Measurements from ENCODE around the gene FCER2. TPM values are rescaled to one million over a fixed set of nuclear protein-coding genes. Genes with fewer than 3 reads are reported as not detected.

FCER2 gene
- total and polyA plus RNA-seq, 2 of the 13 experiments (the other 11 are each of a cell fraction or from before 2014, with no cell fraction given), result not detected

DNA sequence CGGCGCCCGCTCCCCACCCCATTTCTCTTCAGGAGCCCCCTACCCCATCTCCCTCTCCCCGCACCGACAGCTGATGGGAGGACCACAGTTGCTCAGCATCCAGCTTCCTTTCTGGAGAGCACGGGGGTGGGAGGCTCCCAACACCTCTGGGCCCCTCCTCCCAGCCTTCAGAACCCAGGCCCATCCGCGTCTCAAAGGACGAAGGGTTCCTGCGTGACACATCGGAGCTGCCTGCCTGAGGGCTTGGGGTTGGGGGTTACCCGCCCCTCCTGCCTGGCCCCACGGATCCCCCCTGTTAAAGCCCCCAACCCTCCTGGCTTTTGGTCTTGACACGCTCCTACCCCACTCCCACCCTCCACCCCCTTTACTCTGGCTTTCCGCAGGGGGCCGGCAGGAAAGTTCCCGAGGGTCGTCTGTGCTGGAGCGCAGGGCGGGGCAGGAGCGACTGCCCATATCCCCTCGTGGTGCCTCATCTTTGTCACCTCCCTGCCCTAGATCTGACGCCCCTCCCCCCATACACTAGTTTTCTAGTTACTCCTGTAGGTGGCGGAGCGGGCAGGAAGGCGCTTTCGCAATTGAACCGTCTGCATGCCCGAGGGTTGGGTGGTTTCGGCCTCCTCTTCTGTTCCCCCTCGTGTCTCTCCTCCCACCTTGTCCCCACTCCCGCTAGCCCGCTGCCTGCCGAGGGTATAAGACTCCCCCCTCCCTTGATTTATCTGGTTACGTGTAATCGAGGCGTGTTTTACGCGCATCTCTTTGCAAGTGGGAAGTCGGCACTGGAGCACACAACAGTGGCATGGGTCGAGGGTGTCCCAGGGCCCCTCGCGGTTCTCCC, 20.4 kb downstream of the FCER2 start (continued):
- TF ChIP-seq, protein P1, sequence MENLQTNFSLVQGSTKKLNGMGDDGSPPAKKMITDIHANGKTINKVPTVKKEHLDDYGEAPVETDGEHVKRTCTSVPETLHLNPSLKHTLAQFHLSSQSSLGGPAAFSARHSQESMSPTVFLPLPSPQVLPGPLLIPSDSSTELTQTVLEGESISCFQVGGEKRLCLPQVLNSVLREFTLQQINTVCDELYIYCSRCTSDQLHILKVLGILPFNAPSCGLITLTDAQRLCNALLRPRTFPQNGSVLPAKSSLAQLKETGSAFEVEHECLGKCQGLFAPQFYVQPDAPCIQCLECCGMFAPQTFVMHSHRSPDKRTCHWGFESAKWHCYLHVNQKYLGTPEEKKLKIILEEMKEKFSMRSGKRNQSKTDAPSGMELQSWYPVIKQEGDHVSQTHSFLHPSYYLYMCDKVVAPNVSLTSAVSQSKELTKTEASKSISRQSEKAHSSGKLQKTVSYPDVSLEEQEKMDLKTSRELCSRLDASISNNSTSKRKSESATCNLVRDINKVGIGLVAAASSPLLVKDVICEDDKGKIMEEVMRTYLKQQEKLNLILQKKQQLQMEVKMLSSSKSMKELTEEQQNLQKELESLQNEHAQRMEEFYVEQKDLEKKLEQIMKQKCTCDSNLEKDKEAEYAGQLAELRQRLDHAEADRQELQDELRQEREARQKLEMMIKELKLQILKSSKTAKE (CRISPR knock-in tag; IDR thresholded peaks at IDR 0.05; ENCODE audit: borderline replicate concordance), result no peak
- TF ChIP-seq ZMYM3 (CRISPR knock-in tag; IDR thresholded peaks at IDR 0.05) (peak; percentile 43; the same call in 1 of the 2 replicates), TBX2 (CRISPR knock-in tag; IDR thresholded peaks at IDR 0.05; ENCODE audit: borderline replicate concordance) (peak; percentile 39; the same call in 1 of the 2 replicates), ZKSCAN5 (CRISPR knock-in tag; IDR thresholded peaks at IDR 0.05) (no peak), TEAD3 (CRISPR knock-in tag; optimal IDR thresholded peaks at IDR 0.05; ENCODE audit: borderline replicate concordance) (peak; percentile 37), ZNF382 (CRISPR knock-in tag; IDR thresholded peaks at IDR 0.05; ENCODE audit: borderline replicate concordance) (no peak), SP5 (CRISPR knock-in tag; IDR thresholded peaks at IDR 0.05; ENCODE audit: borderline replicate concordance, low read depth) (0 out of 2 replicates have a peak, but pooled peaks have one; percentile 14), ZNF234 (CRISPR knock-in tag; conservative IDR thresholded peaks at IDR 0.05) (0 out of 2 replicates have a peak, but pooled peaks have one; percentile 3), ZNF772 (CRISPR knock-in tag; IDR thresholded peaks at IDR 0.05) (no peak), FOXK1 (CRISPR knock-in tag; IDR thresholded peaks at IDR 0.05; ENCODE audit: borderline replicate concordance, low read depth) (0 out of 2 replicates have a peak, but pooled peaks have one; percentile 32), HNRNPK (IDR thresholded peaks at IDR 0.05; ENCODE audit: low read depth, low read length, poor library complexity, severe bottlenecking) (peak; percentile 14), ARID2 (CRISPR knock-in tag; IDR thresholded peaks at IDR 0.05; ENCODE audit: borderline replicate concordance) (peak; percentile 53; the same call in 1 of the 2 replicates), ZNF556 (CRISPR knock-in tag; IDR thresholded peaks at IDR 0.05; ENCODE audit: borderline replicate concordance) (no peak), ZNF335 (CRISPR knock-in tag; IDR thresholded peaks at IDR 0.05) (no peak), KMT2B (CRISPR knock-in tag; IDR thresholded peaks at IDR 0.05) (no peak)
- TF ChIP-seq, protein P2, sequence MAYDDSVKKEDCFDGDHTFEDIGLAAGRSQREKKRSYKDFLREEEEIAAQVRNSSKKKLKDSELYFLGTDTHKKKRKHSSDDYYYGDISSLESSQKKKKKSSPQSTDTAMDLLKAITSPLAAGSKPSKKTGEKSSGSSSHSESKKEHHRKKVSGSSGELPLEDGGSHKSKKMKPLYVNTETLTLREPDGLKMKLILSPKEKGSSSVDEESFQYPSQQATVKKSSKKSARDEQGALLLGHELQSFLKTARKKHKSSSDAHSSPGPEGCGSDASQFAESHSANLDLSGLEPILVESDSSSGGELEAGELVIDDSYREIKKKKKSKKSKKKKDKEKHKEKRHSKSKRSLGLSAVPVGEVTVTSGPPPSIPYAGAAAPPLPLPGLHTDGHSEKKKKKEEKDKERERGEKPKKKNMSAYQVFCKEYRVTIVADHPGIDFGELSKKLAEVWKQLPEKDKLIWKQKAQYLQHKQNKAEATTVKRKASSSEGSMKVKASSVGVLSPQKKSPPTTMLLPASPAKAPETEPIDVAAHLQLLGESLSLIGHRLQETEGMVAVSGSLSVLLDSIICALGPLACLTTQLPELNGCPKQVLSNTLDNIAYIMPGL (CRISPR knock-in tag; IDR thresholded peaks at IDR 0.05; ENCODE audit: borderline replicate concordance in 1 of 2, low read depth in 1 of 2), result peak in 1 of 2 experiments; percentile 75; a peak in 3 of 4 replicates
- TF ChIP-seq, protein P3, sequence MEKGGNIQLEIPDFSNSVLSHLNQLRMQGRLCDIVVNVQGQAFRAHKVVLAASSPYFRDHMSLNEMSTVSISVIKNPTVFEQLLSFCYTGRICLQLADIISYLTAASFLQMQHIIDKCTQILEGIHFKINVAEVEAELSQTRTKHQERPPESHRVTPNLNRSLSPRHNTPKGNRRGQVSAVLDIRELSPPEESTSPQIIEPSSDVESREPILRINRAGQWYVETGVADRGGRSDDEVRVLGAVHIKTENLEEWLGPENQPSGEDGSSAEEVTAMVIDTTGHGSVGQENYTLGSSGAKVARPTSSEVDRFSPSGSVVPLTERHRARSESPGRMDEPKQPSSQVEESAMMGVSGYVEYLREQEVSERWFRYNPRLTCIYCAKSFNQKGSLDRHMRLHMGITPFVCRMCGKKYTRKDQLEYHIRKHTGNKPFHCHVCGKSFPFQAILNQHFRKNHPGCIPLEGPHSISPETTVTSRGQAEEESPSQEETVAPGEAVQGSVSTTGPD (CRISPR knock-in tag; IDR thresholded peaks at IDR 0.05), result no peak
- TF ChIP-seq, protein P4, sequence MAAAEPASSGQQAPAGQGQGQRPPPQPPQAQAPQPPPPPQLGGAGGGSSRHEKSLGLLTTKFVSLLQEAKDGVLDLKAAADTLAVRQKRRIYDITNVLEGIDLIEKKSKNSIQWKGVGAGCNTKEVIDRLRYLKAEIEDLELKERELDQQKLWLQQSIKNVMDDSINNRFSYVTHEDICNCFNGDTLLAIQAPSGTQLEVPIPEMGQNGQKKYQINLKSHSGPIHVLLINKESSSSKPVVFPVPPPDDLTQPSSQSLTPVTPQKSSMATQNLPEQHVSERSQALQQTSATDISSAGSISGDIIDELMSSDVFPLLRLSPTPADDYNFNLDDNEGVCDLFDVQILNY (CRISPR knock-in tag; conservative IDR thresholded peaks at IDR 0.05), result no peak
- TF ChIP-seq, protein P5, sequence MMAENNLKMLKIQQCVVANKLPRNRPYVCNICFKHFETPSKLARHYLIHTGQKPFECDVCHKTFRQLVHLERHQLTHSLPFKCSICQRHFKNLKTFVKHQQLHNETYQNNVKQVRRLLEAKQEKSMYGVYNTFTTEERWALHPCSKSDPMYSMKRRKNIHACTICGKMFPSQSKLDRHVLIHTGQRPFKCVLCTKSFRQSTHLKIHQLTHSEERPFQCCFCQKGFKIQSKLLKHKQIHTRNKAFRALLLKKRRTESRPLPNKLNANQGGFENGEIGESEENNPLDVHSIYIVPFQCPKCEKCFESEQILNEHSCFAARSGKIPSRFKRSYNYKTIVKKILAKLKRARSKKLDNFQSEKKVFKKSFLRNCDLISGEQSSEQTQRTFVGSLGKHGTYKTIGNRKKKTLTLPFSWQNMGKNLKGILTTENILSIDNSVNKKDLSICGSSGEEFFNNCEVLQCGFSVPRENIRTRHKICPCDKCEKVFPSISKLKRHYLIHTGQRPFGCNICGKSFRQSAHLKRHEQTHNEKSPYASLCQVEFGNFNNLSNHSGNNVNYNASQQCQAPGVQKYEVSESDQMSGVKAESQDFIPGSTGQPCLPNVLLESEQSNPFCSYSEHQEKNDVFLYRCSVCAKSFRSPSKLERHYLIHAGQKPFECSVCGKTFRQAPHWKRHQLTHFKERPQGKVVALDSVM (CRISPR knock-in tag; IDR thresholded peaks at IDR 0.05), result no peak
